SK-N-SH (cell line): Measurements from ENCODE around the gene LVRN. TPM values are rescaled to one million over a fixed set of nuclear protein-coding genes. Genes with fewer than 3 reads are reported as not detected.

Experiments
- CTCF ChIA-PET: fragments of 300-600, 350-600 bp; formaldehyde crosslinking; extraction: SDS; loops from one replicate; lab custom pipeline; 2021; lab: Yijun Ruan, JAX
- POLR2A ChIA-PET: fragments of 350-600 bp; sonication (Branson Sonifier 250); formaldehyde crosslinking; extraction: SDS; loops from one replicate; lab custom pipeline; 2020; ENCODE audit warnings: antibody characterized with exemption, inconsistent platforms; lab: Yijun Ruan, JAX
- DNase-seq: peaks from one replicate; pipeline ENCODE4 v3.0.0; 2012
- H2AFZ ChIP-seq: fragments of 200-600 bp; sonication (generic); 2 replicates; pipeline ENCODE4 v1.8.1; 2016; ENCODE audit warnings: antibody characterized with exemption, mild to moderate bottlenecking, low read depth
- H3F3A ChIP-seq: fragments of 200-600 bp; sonication (generic); replicated peaks from 2 replicates; pipeline ENCODE3; 2016; ENCODE audit warnings: antibody characterized with exemption, mild to moderate bottlenecking; ENCODE audit not compliant: insufficient read depth
- H3K27ac ChIP-seq, 2 experiments: fragments of 200-500 bp in 1 of 2; fragments of 200-600 bp in 1 of 2; sonication (Bioruptor generic) in 1 of 2; sonication (generic), shearing (Covaris generic) in 1 of 2; 2 replicates each; pipeline versions ENCODE4 v1.5.1 to v1.6.1; 2014 to 2016; ENCODE audit warnings: low read depth in 2 of 2, inconsistent platforms in 1 of 2, low read length in 1 of 2, mild to moderate bottlenecking in 1 of 2, mixed read lengths in 1 of 2
- H3K27me3 ChIP-seq: fragments of 200-600 bp; sonication (generic), shearing (Covaris generic); 2 replicates; pipeline ENCODE4 v1.6.1; 2016; ENCODE audit warnings: mixed run types; ENCODE audit not compliant: insufficient read depth
- H3K36me3 ChIP-seq, 2 experiments: fragments of 200-500 bp in 1 of 2; fragments of 200-600 bp in 1 of 2; sonication (Bioruptor generic) in 1 of 2; sonication (generic) in 1 of 2; replicated peaks in 1 of 2; 2 replicates each; pipeline versions ENCODE3 to v1.5.1; 2014 to 2016; ENCODE audit warnings: low read length in 1 of 2, mild to moderate bottlenecking in 1 of 2; ENCODE audit not compliant: insufficient read depth in 2 of 2, control insufficient read depth in 1 of 2
- H3K4me1 ChIP-seq, 2 experiments: fragments of 200-500 bp in 1 of 2; fragments of 200-600 bp in 1 of 2; sonication (Bioruptor generic) in 1 of 2; sonication (generic), shearing (Covaris generic) in 1 of 2; 2 replicates each; pipeline versions ENCODE4 v1.5.1 to v1.6.1; 2014 to 2016; ENCODE audit warnings: low read depth in 1 of 2, low read length in 1 of 2, mixed run types in 1 of 2; ENCODE audit not compliant: insufficient read depth in 2 of 2, control insufficient read depth in 1 of 2
- H3K4me2 ChIP-seq: fragments of 200-600 bp; sonication (generic), shearing (Covaris generic); 2 replicates; pipeline ENCODE4 v1.6.1; 2017; ENCODE audit warnings: mixed run types
- H3K4me3 ChIP-seq, 2 experiments: fragments of 200-500 bp in 1 of 2; fragments of 200-600 bp in 1 of 2; sonication (Bioruptor generic) in 1 of 2; sonication (generic), shearing (Covaris generic) in 1 of 2; 2 replicates each; pipeline versions ENCODE4 v1.5.1 to v1.8.1; 2014 to 2016; ENCODE audit warnings: low read depth in 2 of 2, inconsistent platforms in 1 of 2, low read length in 1 of 2, mild to moderate bottlenecking in 1 of 2, mixed read lengths in 1 of 2, moderate library complexity in 1 of 2
- H3K79me2 ChIP-seq: fragments of 200-600 bp; sonication (generic); 2 replicates; pipeline ENCODE4 v1.8.1; 2017; ENCODE audit warnings: mild to moderate bottlenecking; ENCODE audit not compliant: insufficient read depth
- H3K9ac ChIP-seq: fragments of 200-600 bp; sonication (generic); 2 replicates; pipeline ENCODE4 v1.6.1; 2017; ENCODE audit warnings: mixed run types
- H3K9me2 ChIP-seq: fragments of 200-600 bp; sonication (generic); 2 replicates; pipeline ENCODE4 v1.6.1; 2017; ENCODE audit warnings: mixed run types
- H3K9me3 ChIP-seq: fragments of 200-600 bp; sonication (generic); 2 replicates; pipeline ENCODE4 v1.6.1; 2017; ENCODE audit warnings: mixed run types, mild to moderate bottlenecking, moderate library complexity
- H4K20me1 ChIP-seq: fragments of 200-600 bp; sonication (generic); 2 replicates; pipeline ENCODE4 v1.6.1; 2017; ENCODE audit warnings: mild to moderate bottlenecking, mixed run types; ENCODE audit not compliant: insufficient read depth
- CHD2 ChIP-seq: fragments of 150-350 bp; IDR thresholded peaks from 2 replicates; pipeline ENCODE4 v1.6.1; 2018; ENCODE audit warnings: low read length; ENCODE audit not compliant: partially characterized antibody
- FOXJ3 ChIP-seq: sonication (generic); formaldehyde crosslinking; IDR thresholded peaks from 2 replicates; pipeline ENCODE4 v1.5.1; 2020; ENCODE audit warnings: mild to moderate bottlenecking, missing genetic modification reagents
- FOXM1 ChIP-seq: IDR thresholded peaks from 2 replicates; pipeline ENCODE4 v1.4.0; 2012; ENCODE audit warnings: low read depth, mild to moderate bottlenecking
- JUND ChIP-seq: IDR thresholded peaks from 2 replicates; pipeline ENCODE4 v1.4.0; 2012
- PBX3 ChIP-seq: IDR thresholded peaks from 2 replicates; pipeline ENCODE4; 2012
- RAD21 ChIP-seq: IDR thresholded peaks from 2 replicates; pipeline ENCODE4 v1.6.1; 2012; ENCODE audit warnings: mild to moderate bottlenecking, low read length
- SMC3 ChIP-seq: IDR thresholded peaks from 2 replicates; pipeline ENCODE4 v1.6.1; 2012; ENCODE audit warnings: low read depth, low read length, improper control_type of control experiment
- TAF1 ChIP-seq: IDR thresholded peaks from 2 replicates; pipeline ENCODE4 v1.6.1; 2012; ENCODE audit warnings: low read depth, mild to moderate bottlenecking, low read length, moderate library complexity, borderline replicate concordance
- TEAD4 ChIP-seq: IDR thresholded peaks from 2 replicates; pipeline ENCODE4 v1.4.0; 2012; ENCODE audit warnings: mild to moderate bottlenecking, borderline replicate concordance; ENCODE audit not compliant: insufficient read depth
- USF2 ChIP-seq: fragments of 150-350 bp; IDR thresholded peaks from 2 replicates; pipeline ENCODE4 v1.6.1; 2017; ENCODE audit warnings: antibody characterized with exemption, low read length, low read depth, borderline replicate concordance
- YY1 ChIP-seq: IDR thresholded peaks from 2 replicates; pipeline ENCODE4 v1.4.0; 2012; ENCODE audit warnings: low read depth, mild to moderate bottlenecking
- ZBTB33 ChIP-seq: IDR thresholded peaks from 2 replicates; pipeline ENCODE4 v1.4.0; 2012; ENCODE audit warnings: low read depth, borderline replicate concordance
- WGBS: methylation state at CpG from one replicate; pipeline ENCODE4 v1.1.6; 2017; ENCODE audit warnings: low lambda C conversion rate; 5-methylcytosine and 5-hydroxymethylcytosine counted together
- polyA plus RNA-seq, 3 experiments: library from polyadenylated mRNA; depleted of rRNA; stranded (reverse); fragments of >200 nt; gene quantifications; 2 replicates each; pipeline ENCODE4 v1.2.3, GENCODE V29; 2012
- TF ChIP-seq, protein P1 (sequence below): IDR thresholded peaks from 2 replicates; pipeline ENCODE4 v1.6.1; 2012; ENCODE audit warnings: mild to moderate bottlenecking, low read depth, low read length, moderate library complexity
- TF ChIP-seq, protein P2 (sequence below): fragments of 200-600 bp; sonication (generic); IDR thresholded peaks from 2 replicates; pipeline ENCODE4 v1.6.1; 2017; ENCODE audit warnings: antibody characterized with exemption, mild to moderate bottlenecking, moderate library complexity

The LVRN gene
- polyA plus RNA-seq, 1 of the 3 experiments (the other 2 are of a cell fraction) = 0.10 TPM

DNA sequence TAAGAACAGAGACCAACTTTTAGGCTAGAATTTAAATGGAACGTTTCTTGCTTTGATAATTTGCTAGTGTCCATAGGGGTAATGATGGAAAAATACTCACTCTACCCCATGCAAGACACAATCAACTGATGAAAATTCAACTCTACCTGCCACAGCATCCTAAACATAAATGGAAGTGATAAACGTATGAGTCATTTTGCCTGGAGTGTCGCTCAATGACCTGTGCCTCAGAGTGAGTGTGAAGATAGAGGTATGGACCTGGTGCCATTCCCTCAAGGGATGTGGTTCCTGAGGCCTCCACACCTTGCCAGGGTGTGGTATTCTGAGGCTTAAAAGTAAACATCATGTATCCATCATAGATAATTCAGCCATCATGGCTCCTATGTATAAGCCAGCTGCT lies 84.0 kb downstream of the LVRN start:
- DNase-seq = no peak
- Histone ChIP-seq H3K79me2 (no peaks in the 10 kb centered on the region), H3K9me3 (no peaks in the 10 kb centered on the region), H4K20me1 (no peaks in the 10 kb centered on the region), H3K27ac (no peak overlapping the region), H3K4me2 (no peak overlapping the region), H3K4me3 (no peak overlapping the region), H3K36me3 (no peaks in the 10 kb centered on the region), H3K27me3 (no peaks in the 10 kb centered on the region), H3K4me1 (no peaks in the 10 kb centered on the region), H3K9me2 (no peaks in the 10 kb centered on the region), H3F3A (no peaks in the 10 kb centered on the region), H3K9ac (no peak overlapping the region), H2AFZ (no peak overlapping the region)
- POLR2A ChIA-PET = no interaction called here
- WGBS = 42% methylated on average over 3 of the region's 3 CpGs
- CTCF ChIA-PET = interaction anchor here (1.1 kb wide), 1 partner anchor 22 kb away, joined by 3 read pairs; no protein-coding TSS in a partner anchor
- TF ChIP-seq FOXJ3 (CRISPR knock-in tag) = no peak
- no peak for TF ChIP-seq SMC3
- TF ChIP-seq ZBTB33 = no peak
- no peak for TF ChIP-seq TEAD4
- no peak for TF ChIP-seq CHD2
- TF ChIP-seq PBX3 = no peak
- TF ChIP-seq, protein P1, sequence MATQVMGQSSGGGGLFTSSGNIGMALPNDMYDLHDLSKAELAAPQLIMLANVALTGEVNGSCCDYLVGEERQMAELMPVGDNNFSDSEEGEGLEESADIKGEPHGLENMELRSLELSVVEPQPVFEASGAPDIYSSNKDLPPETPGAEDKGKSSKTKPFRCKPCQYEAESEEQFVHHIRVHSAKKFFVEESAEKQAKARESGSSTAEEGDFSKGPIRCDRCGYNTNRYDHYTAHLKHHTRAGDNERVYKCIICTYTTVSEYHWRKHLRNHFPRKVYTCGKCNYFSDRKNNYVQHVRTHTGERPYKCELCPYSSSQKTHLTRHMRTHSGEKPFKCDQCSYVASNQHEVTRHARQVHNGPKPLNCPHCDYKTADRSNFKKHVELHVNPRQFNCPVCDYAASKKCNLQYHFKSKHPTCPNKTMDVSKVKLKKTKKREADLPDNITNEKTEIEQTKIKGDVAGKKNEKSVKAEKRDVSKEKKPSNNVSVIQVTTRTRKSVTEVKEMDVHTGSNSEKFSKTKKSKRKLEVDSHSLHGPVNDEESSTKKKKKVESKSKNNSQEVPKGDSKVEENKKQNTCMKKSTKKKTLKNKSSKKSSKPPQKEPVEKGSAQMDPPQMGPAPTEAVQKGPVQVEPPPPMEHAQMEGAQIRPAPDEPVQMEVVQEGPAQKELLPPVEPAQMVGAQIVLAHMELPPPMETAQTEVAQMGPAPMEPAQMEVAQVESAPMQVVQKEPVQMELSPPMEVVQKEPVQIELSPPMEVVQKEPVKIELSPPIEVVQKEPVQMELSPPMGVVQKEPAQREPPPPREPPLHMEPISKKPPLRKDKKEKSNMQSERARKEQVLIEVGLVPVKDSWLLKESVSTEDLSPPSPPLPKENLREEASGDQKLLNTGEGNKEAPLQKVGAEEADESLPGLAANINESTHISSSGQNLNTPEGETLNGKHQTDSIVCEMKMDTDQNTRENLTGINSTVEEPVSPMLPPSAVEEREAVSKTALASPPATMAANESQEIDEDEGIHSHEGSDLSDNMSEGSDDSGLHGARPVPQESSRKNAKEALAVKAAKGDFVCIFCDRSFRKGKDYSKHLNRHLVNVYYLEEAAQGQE = no peak
- TF ChIP-seq, protein P2, sequence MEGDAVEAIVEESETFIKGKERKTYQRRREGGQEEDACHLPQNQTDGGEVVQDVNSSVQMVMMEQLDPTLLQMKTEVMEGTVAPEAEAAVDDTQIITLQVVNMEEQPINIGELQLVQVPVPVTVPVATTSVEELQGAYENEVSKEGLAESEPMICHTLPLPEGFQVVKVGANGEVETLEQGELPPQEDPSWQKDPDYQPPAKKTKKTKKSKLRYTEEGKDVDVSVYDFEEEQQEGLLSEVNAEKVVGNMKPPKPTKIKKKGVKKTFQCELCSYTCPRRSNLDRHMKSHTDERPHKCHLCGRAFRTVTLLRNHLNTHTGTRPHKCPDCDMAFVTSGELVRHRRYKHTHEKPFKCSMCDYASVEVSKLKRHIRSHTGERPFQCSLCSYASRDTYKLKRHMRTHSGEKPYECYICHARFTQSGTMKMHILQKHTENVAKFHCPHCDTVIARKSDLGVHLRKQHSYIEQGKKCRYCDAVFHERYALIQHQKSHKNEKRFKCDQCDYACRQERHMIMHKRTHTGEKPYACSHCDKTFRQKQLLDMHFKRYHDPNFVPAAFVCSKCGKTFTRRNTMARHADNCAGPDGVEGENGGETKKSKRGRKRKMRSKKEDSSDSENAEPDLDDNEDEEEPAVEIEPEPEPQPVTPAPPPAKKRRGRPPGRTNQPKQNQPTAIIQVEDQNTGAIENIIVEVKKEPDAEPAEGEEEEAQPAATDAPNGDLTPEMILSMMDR = no peak
- TF ChIP-seq USF2 = no peak
- no peak for TF ChIP-seq JUND
- TF ChIP-seq YY1 = no peak
- TF ChIP-seq FOXM1 = no peak
- no peak for TF ChIP-seq TAF1
- TF ChIP-seq RAD21 = no peak
